Osteoblast (primary cell): ENCODE measurements around the gene ZNF74. TPM values are rescaled to one million over a fixed set of nuclear protein-coding genes. Genes with fewer than 3 reads are reported as not detected.

Source experiments
- DNase-seq: peaks from one replicate; pipeline ENCODE4 v3.0.0; 2011; ENCODE audit warnings: low spot score, mixed read lengths; ENCODE audit not compliant: insufficient read length; ENCODE audit errors: missing footprints
- H2AFZ ChIP-seq: 2 replicates; pipeline ENCODE4 v1.6.0; 2011; ENCODE audit warnings: mild to moderate bottlenecking, low read length
- H3K27ac ChIP-seq: 2 replicates; pipeline ENCODE4 v1.5.1; 2011; ENCODE audit warnings: mild to moderate bottlenecking, low read depth, low read length, moderate library complexity
- H3K27me3 ChIP-seq: 2 replicates; pipeline ENCODE4 v1.6.0; 2012; ENCODE audit warnings: mild to moderate bottlenecking, control low read depth, inconsistent platforms, low read length, moderate library complexity; ENCODE audit not compliant: insufficient read depth
- H3K36me3 ChIP-seq: 2 replicates; pipeline ENCODE4 v1.5.1; 2011; ENCODE audit warnings: mild to moderate bottlenecking, low read length, control low read depth, moderate library complexity; ENCODE audit not compliant: insufficient read depth
- H3K4me1 ChIP-seq: 2 replicates; pipeline ENCODE4 v1.5.1; 2011; ENCODE audit warnings: mild to moderate bottlenecking, low read length, control low read depth, moderate library complexity; ENCODE audit not compliant: insufficient read depth
- H3K4me2 ChIP-seq: 2 replicates; pipeline ENCODE4 v1.6.0; 2011; ENCODE audit warnings: mild to moderate bottlenecking, low read length; ENCODE audit not compliant: insufficient read depth
- H3K4me3 ChIP-seq: fragments of 200-600 bp; sonication (generic); 3 replicates; pipeline ENCODE4 v1.5.1; 2012; ENCODE audit warnings: mild to moderate bottlenecking, low read length, inconsistent platforms; ENCODE audit not compliant: insufficient read depth
- H3K79me2 ChIP-seq: 2 replicates; pipeline ENCODE4 v1.6.0; 2012; ENCODE audit warnings: mild to moderate bottlenecking, low read length, control low read depth, inconsistent platforms; ENCODE audit not compliant: insufficient read depth
- H3K9me3 ChIP-seq: 2 replicates; pipeline ENCODE4 v1.5.1; 2011; ENCODE audit warnings: low read depth, low read length, control low read depth
- H4K20me1 ChIP-seq: 2 replicates; pipeline ENCODE4 v1.6.0; 2012; ENCODE audit warnings: mild to moderate bottlenecking, low read length, control low read depth; ENCODE audit not compliant: insufficient read depth
- total RNA-seq: library from RNA; depleted of rRNA; stranded (reverse); fragments of >200 nt; gene quantifications from 2 replicates; pipeline ENCODE4 v1.2.3, GENCODE V29; 2012
- TF ChIP-seq, protein P1 (sequence below): IDR thresholded peaks from 2 replicates; pipeline ENCODE4 v1.5.1; 2011; ENCODE audit warnings: mild to moderate bottlenecking, low read depth, low read length, moderate library complexity; ENCODE audit errors: extremely low read depth

Gene ZNF74
- total RNA-seq, 1 donor = 13.8 TPM

DNA sequence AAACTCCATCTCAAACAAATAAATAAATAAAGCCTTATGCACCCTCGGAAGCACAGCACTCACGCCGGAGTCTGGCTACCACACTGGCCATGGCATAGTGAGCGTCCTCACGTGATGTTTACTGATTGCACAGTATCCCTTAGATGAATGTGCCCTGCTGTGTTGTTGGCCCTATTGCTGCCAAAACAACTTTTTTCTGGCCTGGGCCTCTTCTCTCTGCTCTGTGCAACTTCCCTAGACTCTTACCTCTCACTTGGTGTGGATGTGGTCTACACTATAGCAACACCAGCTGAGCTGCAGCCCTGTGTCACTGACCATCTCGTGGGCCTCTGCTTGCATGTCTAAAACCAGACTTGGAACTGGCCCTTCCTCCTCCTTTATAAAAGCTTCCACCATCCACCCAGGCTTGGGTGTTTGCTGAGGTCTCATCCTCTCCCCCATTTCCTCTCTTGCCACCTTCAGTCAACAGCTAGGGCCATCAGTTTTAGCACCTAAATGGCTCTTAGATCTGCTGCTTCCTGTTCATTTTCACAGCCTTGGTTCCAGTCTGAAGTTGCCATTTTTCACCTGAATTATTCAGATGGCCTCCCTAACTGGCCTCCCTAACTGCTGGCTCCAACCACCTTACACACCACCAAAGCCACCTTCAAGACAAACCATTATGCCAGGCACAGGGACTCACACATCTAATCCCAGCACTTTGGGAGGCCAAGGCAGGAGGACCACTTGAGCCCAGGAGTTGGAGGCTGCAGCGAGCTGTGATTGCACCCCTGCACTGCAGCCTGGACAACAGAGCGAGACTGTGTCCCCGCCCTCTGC, 9.2 kb downstream of the ZNF74 start:
- Histone ChIP-seq H3K27me3 (no peaks in the 10 kb centered on the region), H3K9me3 (no peaks in the 10 kb centered on the region), H3K36me3 (peaks cover 14% of the 10 kb centered on the region), H3K4me1 (no peaks in the 10 kb centered on the region), H3K4me3 (no peak overlapping the region), H3K79me2 (peaks cover 9% of the 10 kb centered on the region), H2AFZ (no peak overlapping the region), H3K4me2 (no peak overlapping the region), H3K27ac (no peak overlapping the region), H4K20me1 (peaks cover 10% of the 10 kb centered on the region)
- DNase-seq = no peak
- TF ChIP-seq, protein P1, sequence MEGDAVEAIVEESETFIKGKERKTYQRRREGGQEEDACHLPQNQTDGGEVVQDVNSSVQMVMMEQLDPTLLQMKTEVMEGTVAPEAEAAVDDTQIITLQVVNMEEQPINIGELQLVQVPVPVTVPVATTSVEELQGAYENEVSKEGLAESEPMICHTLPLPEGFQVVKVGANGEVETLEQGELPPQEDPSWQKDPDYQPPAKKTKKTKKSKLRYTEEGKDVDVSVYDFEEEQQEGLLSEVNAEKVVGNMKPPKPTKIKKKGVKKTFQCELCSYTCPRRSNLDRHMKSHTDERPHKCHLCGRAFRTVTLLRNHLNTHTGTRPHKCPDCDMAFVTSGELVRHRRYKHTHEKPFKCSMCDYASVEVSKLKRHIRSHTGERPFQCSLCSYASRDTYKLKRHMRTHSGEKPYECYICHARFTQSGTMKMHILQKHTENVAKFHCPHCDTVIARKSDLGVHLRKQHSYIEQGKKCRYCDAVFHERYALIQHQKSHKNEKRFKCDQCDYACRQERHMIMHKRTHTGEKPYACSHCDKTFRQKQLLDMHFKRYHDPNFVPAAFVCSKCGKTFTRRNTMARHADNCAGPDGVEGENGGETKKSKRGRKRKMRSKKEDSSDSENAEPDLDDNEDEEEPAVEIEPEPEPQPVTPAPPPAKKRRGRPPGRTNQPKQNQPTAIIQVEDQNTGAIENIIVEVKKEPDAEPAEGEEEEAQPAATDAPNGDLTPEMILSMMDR = no peak

DNA sequence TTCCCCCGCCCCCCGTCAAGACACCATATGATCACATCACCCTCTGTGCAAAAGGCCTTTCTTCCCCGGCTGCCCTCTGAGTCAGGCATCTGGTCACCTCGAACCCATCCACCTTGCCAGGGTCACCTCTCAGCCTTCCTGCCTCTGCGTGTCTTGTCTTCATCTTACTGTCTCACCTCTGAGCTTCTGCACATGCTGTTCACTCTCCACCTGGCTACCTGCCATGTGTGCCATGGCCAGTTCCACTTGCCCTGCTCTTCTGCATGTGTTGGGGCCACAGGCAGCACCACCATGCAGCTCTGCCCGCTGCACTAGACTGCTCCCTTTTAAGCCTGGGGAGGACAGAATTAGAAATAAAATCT, 9.8 kb downstream of the ZNF74 start:
- TF ChIP-seq, protein P1 = no peak
- H4K20me1 ChIP-seq = peaks cover 10% of the 10 kb centered on the region
- H3K36me3 ChIP-seq = peaks cover 14% of the 10 kb centered on the region
- H3K9me3 ChIP-seq = no peaks in the 10 kb centered on the region
- no peak overlapping the region for H2AFZ ChIP-seq
- no peak overlapping the region for H3K4me2 ChIP-seq
- H3K4me1 ChIP-seq = no peaks in the 10 kb centered on the region
- peaks cover 9% of the 10 kb centered on the region for H3K79me2 ChIP-seq
- no peaks in the 10 kb centered on the region for H3K27me3 ChIP-seq
- no peak overlapping the region for H3K27ac ChIP-seq
- H3K4me3 ChIP-seq = no peak overlapping the region
- no peak for DNase-seq

DNA sequence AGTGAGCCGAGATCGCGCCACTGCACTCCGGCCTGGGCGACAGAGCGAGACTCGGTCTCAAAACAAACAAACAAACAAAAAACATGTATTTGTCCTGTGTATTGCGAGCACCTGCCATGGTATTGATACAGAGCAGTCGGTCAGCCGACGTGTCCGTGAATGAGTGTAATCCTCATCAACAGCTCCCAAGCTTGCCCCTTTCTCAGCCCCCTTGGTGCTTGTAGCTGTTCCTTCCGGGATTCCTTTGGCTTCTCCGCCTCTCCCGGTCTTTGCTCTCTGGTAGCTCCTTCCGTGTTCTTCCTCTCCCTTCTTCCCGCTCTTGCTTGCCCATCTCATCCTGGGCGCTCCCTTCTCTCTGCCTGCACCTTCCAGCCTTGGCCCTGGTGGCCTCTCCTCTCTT, 10.9 kb downstream of the ZNF74 start:
- Histone ChIP-seq H3K4me1 (no peaks in the 10 kb centered on the region), H3K36me3 (peaks cover 14% of the 10 kb centered on the region), H3K27me3 (no peaks in the 10 kb centered on the region), H2AFZ (no peak overlapping the region), H4K20me1 (peaks cover 6% of the 10 kb centered on the region), H3K9me3 (no peaks in the 10 kb centered on the region), H3K4me3 (no peak overlapping the region), H3K27ac (no peak overlapping the region), H3K4me2 (no peak overlapping the region), H3K79me2 (peaks cover 7% of the 10 kb centered on the region)
- DNase-seq = no peak
- TF ChIP-seq, protein P1 = no peak

DNA sequence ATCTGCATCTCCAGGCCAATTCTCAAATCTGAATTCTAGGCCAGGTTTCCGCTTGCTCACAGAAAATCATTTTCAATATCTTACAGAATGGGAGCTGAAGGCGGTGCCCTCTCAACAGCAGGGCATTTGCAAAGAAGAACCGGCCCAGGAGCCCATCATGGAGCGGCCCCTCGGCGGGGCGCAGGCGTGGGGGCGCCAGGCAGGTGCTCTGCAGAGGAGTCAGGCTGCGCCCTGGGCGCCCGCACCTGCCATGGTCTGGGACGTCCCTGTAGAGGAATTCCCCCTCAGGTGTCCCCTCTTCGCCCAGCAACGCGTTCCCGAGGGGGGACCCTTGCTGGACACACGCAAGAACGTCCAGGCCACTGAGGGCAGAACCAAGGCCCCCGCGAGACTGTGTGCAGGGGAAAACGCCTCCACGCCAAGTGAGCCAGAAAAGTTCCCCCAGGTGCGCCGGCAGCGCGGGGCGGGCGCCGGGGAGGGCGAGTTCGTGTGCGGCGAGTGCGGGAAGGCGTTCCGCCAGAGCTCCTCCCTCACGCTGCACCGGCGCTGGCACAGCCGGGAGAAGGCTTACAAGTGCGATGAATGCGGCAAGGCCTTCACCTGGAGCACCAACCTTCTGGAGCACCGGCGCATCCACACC, 11.5 kb downstream of the ZNF74 start:
- Histone ChIP-seq H3K27me3 (no peaks in the 10 kb centered on the region), H2AFZ (no peak overlapping the region), H4K20me1 (peaks cover 6% of the 10 kb centered on the region), H3K79me2 (peaks cover 4% of the 10 kb centered on the region), H3K4me3 (no peak overlapping the region), H3K9me3 (no peaks in the 10 kb centered on the region), H3K4me2 (no peak overlapping the region), H3K27ac (no peak overlapping the region), H3K36me3 (peaks cover 14% of the 10 kb centered on the region), H3K4me1 (no peaks in the 10 kb centered on the region)
- no peak for DNase-seq
- TF ChIP-seq, protein P1 = no peak
